ENCODE data around the gene ABHD17C. TPM values are rescaled to one million over a fixed set of nuclear protein-coding genes. Genes with fewer than 3 reads are reported as not detected.

ABHD17C gene
- total and polyA plus RNA-seq, 2 donors (not counting 3 experiments of a cell fraction or from before 2014, with no cell fraction given) = 5.9 to 10.9 TPM

GRCh38 chr15:80698676-80699075, 3.6 kb downstream of the ABHD17C start:
- Histone ChIP-seq H3K4me3 (replicated peaks in 1 of 3; ENCODE audit: insufficient read depth in 1 of 3, low read depth in 1 of 3, low read length in 3 of 3) (no peak overlapping the region), H3K27ac (ENCODE audit: insufficient read depth, low read depth, low read length) (no peak overlapping the region), H4K20me1 (replicated peaks; ENCODE audit: control insufficient read depth, extremely low read depth, insufficient read depth, low read length) (no peaks in the 10 kb centered on the region), H3K4me2 (ENCODE audit: insufficient read depth, low read length) (no peak overlapping the region), H3K36me3 (ENCODE audit: control insufficient read depth in 2 of 2, extremely low read depth in 1 of 2, insufficient read depth in 2 of 2, low read length in 2 of 2) (no peaks in the 10 kb centered on the region), H3K9me1 (replicated peaks; ENCODE audit: control insufficient read depth, extremely low read depth, insufficient read depth, low read length) (no peaks in the 10 kb centered on the region), H2AFZ (ENCODE audit: low read depth, low read length) (no peak overlapping the region), H3K79me2 (ENCODE audit: control insufficient read depth, insufficient read depth, low read length) (peaks cover 58% of the 10 kb centered on the region), H3K9me3 (replicated peaks; ENCODE audit: control insufficient read depth, insufficient read depth, low read length) (no peaks in the 10 kb centered on the region), H3K27me3 (ENCODE audit: control insufficient read depth in 2 of 2, insufficient read depth in 2 of 2, low read length in 2 of 2) (no peaks in the 10 kb centered on the region), H3K9ac (replicated peaks; ENCODE audit: extremely low read depth, insufficient read depth, low read length) (no peak overlapping the region), H3K4me1 (ENCODE audit: control insufficient read depth, extremely low read depth, insufficient read depth, low read length) (peaks cover 16% of the 10 kb centered on the region)
- dilution Hi-C loops (cut with MboI; ENCODE audit: extremely low pct_ligation_motif_present, low sequenced_read_pairs) = no loop called here
- TF ChIP-seq MYC (IDR thresholded peaks at IDR 0.05; ENCODE audit: low read depth, low read length) (no peak), CTCF (IDR thresholded peaks at IDR 0.05; ENCODE audit: extremely low read depth in 1 of 2, insufficient read depth in 1 of 2, low read depth in 1 of 2, low read length in 2 of 2) (no peak), MAX (IDR thresholded peaks at IDR 0.05; ENCODE audit: insufficient read depth, insufficient read length) (no peak), POLR2AphosphoS5 (IDR thresholded peaks at IDR 0.05; ENCODE audit: insufficient read depth, low read depth, low read length) (no peak), FOS (IDR thresholded peaks at IDR 0.05; ENCODE audit: borderline replicate concordance, insufficient read depth, low read length) (no peak), GATA2 (IDR thresholded peaks at IDR 0.05; ENCODE audit: insufficient read depth, insufficient read length, low read depth, low read length) (no peak), POLR2A (IDR thresholded peaks at IDR 0.05; ENCODE audit: low read depth, low read length) (no peak), EZH2 (IDR thresholded peaks at IDR 0.05; ENCODE audit: borderline replicate concordance, low read depth, low read length, severe bottlenecking) (no peak), JUN (IDR thresholded peaks at IDR 0.05; ENCODE audit: borderline replicate concordance, insufficient read depth, insufficient read length, low read depth) (no peak)
- no TSS peak for BruUV-seq (replicated peaks)
- intact Hi-C loops (cut with micrococcal nuclease) = no loop called here
- no peak for DNase-seq (ENCODE audit: low read depth, low spot score)
- ChIA-PET POLR2A (no interaction called here), CTCF (interaction anchor here (1.6 to 7.3 kb wide), 3 partner anchors 79 to 132 kb away, joined by 3 to 131 read pairs (median 125); partner anchors contain the start of gene CEMIP)
- no peak for FAIRE-seq

Data from endothelial cell of umbilical vein (primary cell).